GM15510 (cell line): ENCODE results near the gene FCRL3.

Experiments used
- POLR2A ChIP-seq: IDR thresholded peaks from 3 replicates; pipeline ENCODE4 v1.6.1; 2011; ENCODE audit warnings: borderline replicate concordance; ENCODE audit not compliant: insufficient read length; ENCODE audit errors: extremely low read depth

The FCRL3 gene

GRCh38 chr1:157695417-157695816 is 5.2 kb downstream of the FCRL3 start:
- no peak for TF ChIP-seq POLR2A

- TF ChIP-seq POLR2A: no peak
Measured at GRCh38 chr1:157691285-157691920, 9.2 kb downstream of the FCRL3 start.

- TF ChIP-seq POLR2A: no peak
Measured at GRCh38 chr1:157682710-157683437, 17.7 kb downstream of the FCRL3 start.

DNA sequence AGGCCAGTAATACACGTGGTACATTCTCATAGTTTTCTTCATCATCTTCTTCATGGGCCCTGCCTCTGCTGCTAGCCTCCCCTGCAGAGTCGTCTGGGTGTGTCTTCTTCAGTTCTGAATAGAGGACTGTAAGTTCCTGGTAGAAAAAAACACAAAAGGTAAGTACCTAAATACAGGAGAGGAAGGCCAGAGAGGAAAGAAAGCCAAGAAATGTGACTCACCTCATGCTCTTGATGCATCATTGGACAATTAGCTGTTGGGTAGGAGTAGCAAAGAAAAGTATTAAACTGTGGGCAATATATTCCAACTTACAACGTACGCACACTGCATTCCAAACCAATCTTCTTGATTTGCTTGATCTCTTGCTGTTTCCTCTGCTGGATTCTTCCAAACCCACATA is 21.8 kb downstream of the FCRL3 start:
- no peak for TF ChIP-seq POLR2A

- TF ChIP-seq POLR2A: no peak
Measured at GRCh38 chr1:157673008-157673407, 27.6 kb downstream of the FCRL3 start.

- no peak for TF ChIP-seq POLR2A
Measured at GRCh38 chr1:157671895-157672294, 28.7 kb downstream of the FCRL3 start.

DNA sequence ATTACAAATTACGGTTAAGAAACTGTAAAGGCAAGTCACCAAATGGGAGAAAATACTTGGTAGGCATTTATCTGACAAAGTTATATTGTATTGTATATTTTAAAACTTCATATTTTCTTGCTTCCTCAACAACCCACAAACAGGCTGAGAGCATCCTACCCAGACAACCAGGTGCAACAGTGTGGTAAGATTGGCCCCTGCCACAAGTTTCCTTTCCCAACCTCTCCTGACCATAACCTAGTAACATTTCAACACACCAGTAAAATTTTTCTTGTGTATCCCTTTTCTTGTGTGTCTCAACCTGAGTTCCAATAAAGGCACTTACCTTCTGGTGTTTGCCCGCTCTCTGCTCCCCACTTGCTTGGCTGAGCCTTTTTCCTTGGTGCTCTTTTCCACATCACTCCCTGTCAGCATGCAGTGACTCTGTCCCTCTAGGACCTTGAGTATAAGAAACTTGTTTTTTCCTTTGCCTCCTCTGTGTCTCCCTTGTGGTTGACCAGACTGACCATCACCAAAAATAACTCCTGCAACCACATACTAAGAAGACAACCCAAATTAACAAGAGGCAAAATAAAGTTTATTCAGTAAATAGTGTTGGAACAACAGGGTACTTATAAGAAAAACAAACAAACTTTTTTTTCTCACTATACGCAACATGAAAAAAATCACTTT is 40.9 kb downstream of the FCRL3 start:
- no peak for TF ChIP-seq POLR2A

GRCh38 chr1:157658571-157658970 is 42.0 kb downstream of the FCRL3 start:
- no peak for TF ChIP-seq POLR2A

DNA sequence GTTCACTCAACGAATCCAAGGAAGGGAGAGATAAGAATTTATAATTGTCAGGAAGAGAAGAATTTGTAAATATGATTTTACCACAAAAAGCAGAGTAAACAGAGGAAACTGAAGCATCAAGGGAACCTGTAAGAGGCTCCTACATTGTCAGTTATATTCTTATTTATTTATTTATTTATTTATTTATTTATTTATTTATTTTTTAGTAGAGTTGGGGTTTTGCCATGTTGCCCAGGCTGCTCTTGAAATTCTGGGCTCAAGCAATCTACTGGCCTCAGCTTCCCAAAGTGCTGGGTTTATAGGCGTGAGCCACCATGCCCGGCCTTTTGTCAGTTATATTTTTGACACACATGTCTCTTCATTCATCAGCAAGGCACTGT is 47.1 kb downstream of the FCRL3 start:
- no peak for TF ChIP-seq POLR2A

- no peak for TF ChIP-seq POLR2A
Measured at GRCh38 chr1:157652859-157653493, 47.6 kb downstream of the FCRL3 start.

- no peak for TF ChIP-seq POLR2A
Measured at GRCh38 chr1:157648317-157648716, 52.3 kb downstream of the FCRL3 start.

- no peak for TF ChIP-seq POLR2A
Measured at GRCh38 chr1:157646144-157646543, 54.4 kb downstream of the FCRL3 start.

DNA sequence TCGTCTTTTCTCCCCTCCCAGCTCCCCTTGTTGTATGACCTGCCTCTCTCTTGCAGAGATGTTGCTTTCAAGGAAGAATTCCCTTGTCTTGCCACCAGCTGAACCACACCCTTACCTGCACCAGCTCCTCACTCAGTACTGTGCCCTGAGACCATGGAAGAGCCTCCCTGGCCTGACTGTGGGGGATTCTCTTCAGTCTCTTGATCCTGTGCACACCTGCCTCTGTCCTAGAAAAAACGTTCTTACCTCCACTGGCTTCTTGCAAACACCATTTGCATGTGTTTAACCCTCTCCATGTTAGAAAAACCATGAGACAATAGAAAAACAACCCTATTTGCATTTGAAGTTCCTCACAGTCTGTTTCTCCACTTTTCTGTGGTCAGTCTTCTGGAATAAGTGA is 59.4 kb downstream of the FCRL3 start:
- no peak for TF ChIP-seq POLR2A

DNA sequence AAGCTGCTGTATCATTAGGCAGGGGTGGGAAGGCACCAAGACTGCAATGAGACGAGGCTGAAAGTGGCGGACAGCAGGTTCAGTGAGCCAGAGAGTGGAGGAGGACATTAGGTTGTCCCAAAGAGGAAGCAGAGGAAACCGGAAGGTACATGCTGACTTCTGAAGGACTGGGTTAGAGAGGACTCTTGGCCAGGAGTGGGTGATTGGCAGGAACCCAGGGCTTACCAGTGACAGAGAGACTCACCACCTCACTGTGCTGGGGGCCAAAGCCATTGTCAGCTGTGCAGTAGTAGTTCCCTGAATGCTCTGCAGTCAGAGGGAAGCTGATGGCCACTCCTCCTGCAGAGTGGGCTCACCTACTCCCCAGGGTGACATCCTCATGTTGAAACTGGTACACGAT is 60.8 kb downstream of the FCRL3 start:
- TF ChIP-seq POLR2A: no peak

GRCh38 chr1:157628773-157629172 is 71.8 kb downstream of the FCRL3 start:
- TF ChIP-seq POLR2A: no peak
